OCI-LY7 (cell line): ENCODE data around the gene FIBP. TPM values are rescaled to one million over a fixed set of nuclear protein-coding genes. Genes with fewer than 3 reads are reported as not detected.

Source experiments
- BruUV-seq: library from RNA; stranded (reverse); fragments of 400-500 nt; replicated peaks from 2 replicates; lab custom pipeline; 2021; lab: Mats Ljungman, UMichigan
- CTCF ChIA-PET: fragments of 300-600 bp; sonication (Branson Sonifier 250); formaldehyde crosslinking; loops from one replicate; lab custom pipeline; 2022; ENCODE audit warnings: antibody characterized with exemption; ENCODE audit not compliant: unreplicated experiment; lab: Charles Lee
- POLR2A ChIA-PET: fragments of 300-600 bp; sonication (Branson Sonifier 250); formaldehyde crosslinking; loops from one replicate; lab custom pipeline; 2022; ENCODE audit warnings: antibody characterized with exemption; lab: Charles Lee
- DNase-seq: peaks from one replicate; pipeline ENCODE4 v3.0.0-alpha.2; 2015; ENCODE audit warnings: low spot score
- H2AFZ ChIP-seq: fragments of 200-600 bp; sonication (generic), shearing (Covaris generic); 2 replicates; pipeline ENCODE4 v1.6.1; 2014; ENCODE audit warnings: mild to moderate bottlenecking, antibody characterized with exemption, low read length, moderate library complexity
- H3K27ac ChIP-seq: fragments of 200-600 bp; sonication (generic); 2 replicates; pipeline ENCODE4 v1.5.1; 2014; ENCODE audit warnings: mixed run types, low read depth, mild to moderate bottlenecking, moderate library complexity, low read length, inconsistent platforms; ENCODE audit not compliant: poor library complexity, severe bottlenecking
- H3K36me3 ChIP-seq: fragments of 200-600 bp; sonication (generic); 2 replicates; pipeline ENCODE4 v1.6.1; 2014; ENCODE audit warnings: mild to moderate bottlenecking, antibody characterized with exemption, low read length, moderate library complexity, mixed read lengths; ENCODE audit not compliant: insufficient read depth
- H3K4me1 ChIP-seq: fragments of 200-600 bp; sonication (generic); 2 replicates; pipeline ENCODE4 v1.5.1; 2014; ENCODE audit warnings: mild to moderate bottlenecking, low read length; ENCODE audit not compliant: insufficient read depth, poor library complexity, severe bottlenecking
- H3K4me2 ChIP-seq: fragments of 200-600 bp; sonication (generic); 2 replicates; pipeline ENCODE4 v1.6.1; 2014; ENCODE audit warnings: mild to moderate bottlenecking, low read length
- H3K4me3 ChIP-seq: fragments of 200-600 bp; sonication (generic); 2 replicates; pipeline ENCODE4 v1.5.1; 2014; ENCODE audit warnings: mild to moderate bottlenecking, low read depth, low read length; ENCODE audit not compliant: poor library complexity, severe bottlenecking
- H3K79me2 ChIP-seq: fragments of 200-600 bp; sonication (generic); 2 replicates; pipeline ENCODE4 v1.6.1; 2016; ENCODE audit warnings: low read depth, mild to moderate bottlenecking, low read length, moderate library complexity, mixed read lengths; ENCODE audit not compliant: insufficient read depth
- H3K9me2 ChIP-seq: fragments of 200-600 bp; sonication (generic); 2 replicates; pipeline ENCODE4 v1.6.1; 2016; ENCODE audit warnings: mild to moderate bottlenecking, low read length, mixed read lengths; ENCODE audit not compliant: insufficient read depth
- H3K9me3 ChIP-seq: fragments of 200-600 bp; sonication (generic); 2 replicates; pipeline ENCODE4 v1.6.1; 2014; ENCODE audit warnings: mild to moderate bottlenecking, mixed run types, low read length, mixed read lengths
- H4K20me1 ChIP-seq: fragments of 200-600 bp; sonication (generic); 2 replicates; pipeline ENCODE4 v1.6.1; 2014; ENCODE audit warnings: mild to moderate bottlenecking, antibody characterized with exemption, low read length, moderate library complexity, mixed read lengths; ENCODE audit not compliant: insufficient read depth
- EZH2phosphoT487 ChIP-seq: fragments of 200-600 bp; sonication (generic); IDR thresholded peaks from 2 replicates; pipeline ENCODE4 v1.6.1; 2018; ENCODE audit warnings: low read depth, borderline replicate concordance, mild to moderate bottlenecking, mixed run types, antibody characterized with exemption, low read length, moderate library complexity, mixed read lengths
- intact Hi-C: fragments of 100-400 bp; cut with micrococcal nuclease; formaldehyde crosslinking; loops from one replicate; pipeline ENCODE4 v1.10.0; 2022; ENCODE audit not compliant: unreplicated experiment
- total RNA-seq, 2 experiments: library from RNA; depleted of rRNA in 1 of 2; stranded (reverse); fragments of >200 nt in 1 of 2; shearing (Covaris generic) in 1 of 2; gene quantifications; 2 replicates each; pipeline ENCODE4 v1.2.3, GENCODE V29; 2014 to 2022
- TF ChIP-seq, protein P1 (sequence below): fragments of 200-600 bp; sonication (generic); conservative IDR thresholded peaks from 2 replicates; pipeline ENCODE4 v1.5.1; 2014; ENCODE audit warnings: mild to moderate bottlenecking, antibody characterized with exemption, low read length, moderate library complexity, mixed read lengths

The FIBP gene
- total RNA-seq, 2 experiments from 2014 or later, result 97.3 to 184 TPM

DNA sequence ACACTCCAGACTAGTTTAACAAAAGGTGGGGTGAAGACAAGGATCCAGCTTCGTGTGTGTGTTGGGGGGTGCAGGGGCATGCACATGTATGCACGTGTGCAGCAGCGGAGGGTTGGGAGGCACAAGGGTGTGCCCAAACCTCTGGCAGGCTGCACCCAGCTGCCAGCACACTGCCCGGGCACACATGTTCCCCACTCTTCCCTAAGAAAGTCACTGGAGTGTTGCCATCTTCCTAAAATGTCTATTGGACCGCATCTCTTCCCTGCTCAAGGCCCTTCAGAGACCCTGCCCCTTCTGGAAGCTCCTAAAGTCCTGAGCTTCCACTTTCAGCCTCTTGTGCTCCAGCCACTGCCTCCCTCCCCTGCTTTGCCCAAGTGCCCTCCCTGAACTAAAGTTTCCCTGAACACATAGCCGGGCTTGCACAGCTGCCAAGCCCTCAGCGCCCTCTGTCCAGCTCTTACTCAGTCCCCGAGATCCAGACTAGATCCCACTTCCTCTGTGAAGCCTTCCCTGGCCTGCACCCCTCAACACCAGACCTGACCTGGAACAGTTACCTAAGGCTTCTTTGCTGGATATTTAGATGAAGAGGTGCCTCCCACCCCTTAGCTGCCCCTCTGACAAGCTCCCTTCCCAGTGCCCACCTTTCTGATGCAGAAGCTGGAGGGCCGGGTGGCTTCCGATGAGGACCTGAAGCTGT, 36.3 kb downstream of the FIBP start:
- TF ChIP-seq, protein P1, sequence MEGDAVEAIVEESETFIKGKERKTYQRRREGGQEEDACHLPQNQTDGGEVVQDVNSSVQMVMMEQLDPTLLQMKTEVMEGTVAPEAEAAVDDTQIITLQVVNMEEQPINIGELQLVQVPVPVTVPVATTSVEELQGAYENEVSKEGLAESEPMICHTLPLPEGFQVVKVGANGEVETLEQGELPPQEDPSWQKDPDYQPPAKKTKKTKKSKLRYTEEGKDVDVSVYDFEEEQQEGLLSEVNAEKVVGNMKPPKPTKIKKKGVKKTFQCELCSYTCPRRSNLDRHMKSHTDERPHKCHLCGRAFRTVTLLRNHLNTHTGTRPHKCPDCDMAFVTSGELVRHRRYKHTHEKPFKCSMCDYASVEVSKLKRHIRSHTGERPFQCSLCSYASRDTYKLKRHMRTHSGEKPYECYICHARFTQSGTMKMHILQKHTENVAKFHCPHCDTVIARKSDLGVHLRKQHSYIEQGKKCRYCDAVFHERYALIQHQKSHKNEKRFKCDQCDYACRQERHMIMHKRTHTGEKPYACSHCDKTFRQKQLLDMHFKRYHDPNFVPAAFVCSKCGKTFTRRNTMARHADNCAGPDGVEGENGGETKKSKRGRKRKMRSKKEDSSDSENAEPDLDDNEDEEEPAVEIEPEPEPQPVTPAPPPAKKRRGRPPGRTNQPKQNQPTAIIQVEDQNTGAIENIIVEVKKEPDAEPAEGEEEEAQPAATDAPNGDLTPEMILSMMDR, result no peak
- TF ChIP-seq EZH2phosphoT487, result no peak
- no TSS peak for BruUV-seq
- Histone ChIP-seq H3K27ac (no peak overlapping the region), H3K9me3 (peaks cover 7% of the 10 kb centered on the region; the same call in 1 of the 2 replicates), H4K20me1 (peaks cover 16% of the 10 kb centered on the region), H3K4me2 (no peak overlapping the region), H3K4me3 (no peak overlapping the region), H3K9me2 (no peaks in the 10 kb centered on the region), H3K36me3 (peaks cover 63% of the 10 kb centered on the region), H2AFZ (no peak overlapping the region), H3K4me1 (peaks cover 8% of the 10 kb centered on the region), H3K79me2 (peaks cover 29% of the 10 kb centered on the region)
- ChIA-PET CTCF (no interaction called here), POLR2A (no interaction called here)
- DNase-seq, result no peak
- intact Hi-C loops, result no loop called here

GRCh38 chr11:65851083-65851579, 37.1 kb downstream of the FIBP start:
- H3K4me1 ChIP-seq, result peaks cover 3% of the 10 kb centered on the region
- intact Hi-C loops, result no loop called here
- H2AFZ ChIP-seq, result no peak overlapping the region
- ChIA-PET CTCF (no interaction called here), POLR2A (no interaction called here)
- no peak for DNase-seq
- no peak overlapping the region for H3K4me2 ChIP-seq
- H3K9me2 ChIP-seq, result no peaks in the 10 kb centered on the region
- H3K27ac ChIP-seq, result no peak overlapping the region
- peaks cover 9% of the 10 kb centered on the region for H4K20me1 ChIP-seq
- peaks cover 21% of the 10 kb centered on the region for H3K79me2 ChIP-seq
- peaks cover 55% of the 10 kb centered on the region for H3K36me3 ChIP-seq
- TF ChIP-seq, protein P1, result peak; percentile 78
- TF ChIP-seq EZH2phosphoT487, result no peak
- no peak overlapping the region for H3K4me3 ChIP-seq
- H3K9me3 ChIP-seq, result peaks cover 7% of the 10 kb centered on the region; the same call in 1 of the 2 replicates
- no TSS peak for BruUV-seq
